ENCODE results near the gene LRRN4CL. TPM values are rescaled to one million over a fixed set of nuclear protein-coding genes. Genes with fewer than 3 reads are reported as not detected.

The LRRN4CL gene
- total and polyA plus RNA-seq, 2 of the 8 experiments (the other 6 are each of a cell fraction or from before 2014, with no cell fraction given): 0.05 to 0.26 TPM

GRCh38 chr11:62705413-62705812 lies 16.1 kb upstream of the LRRN4CL start:
- POLR2A ChIA-PET (ENCODE audit: partially characterized antibody): interaction anchor here (0.6 to 61.4 kb wide), 23 partner anchors 9 to 184 kb away, joined by 3 to 2041 read pairs (median 8); partner anchors contain the start of genes C11orf98, CSKMT, EEF1G and EML3

More at GRCh38 chr11:62705413-62705812, 16.1 kb upstream of the LRRN4CL start:
- Histone ChIP-seq H4K91ac (replicated peaks; ENCODE audit: insufficient read length, low read length) (no peak overlapping the region), H3K4me2 (ENCODE audit: insufficient read depth in 1 of 2, low read depth in 2 of 2, low read length in 2 of 2) (peak overlapping the region; percentile 93 to 99), H3K9ac (replicated peaks in 1 of 4; ENCODE audit: extremely low read depth in 1 of 4, low read depth in 3 of 4, low read length in 3 of 4) (peak overlapping the region in 3 of 4 experiments; percentile 74 to 88 (median 75); a peak in 5 of 7 replicates), H2BK15ac (ENCODE audit: low read length) (no peak overlapping the region), H4K20me1 (replicated peaks in 1 of 2; ENCODE audit: control insufficient read depth in 1 of 2, insufficient read depth in 2 of 2, low read length in 2 of 2) (no peaks in the 10 kb centered on the region), H4K8ac (ENCODE audit: extremely low read depth, insufficient read depth, low read length) (no peak overlapping the region), H3K9me3 (ENCODE audit: insufficient read depth in 2 of 2, low read depth in 1 of 2, low read length in 1 of 2) (no peaks in the 10 kb centered on the region), H3K4ac (replicated peaks; ENCODE audit: insufficient read length, low read depth, low read length) (no peak overlapping the region), H3K4me1 (replicated peaks in 1 of 4; ENCODE audit: control insufficient read depth in 3 of 4, insufficient read depth in 4 of 4, low read length in 3 of 4) (peaks cover 7 to 32% (median 18%) of the 10 kb centered on the region in 4 experiments), H3K27me3 (replicated peaks in 1 of 4; ENCODE audit: control insufficient read depth in 3 of 4, extremely low read depth in 1 of 4, insufficient read depth in 3 of 4, low read length in 3 of 4) (no peaks in the 10 kb centered on the region), H4K5ac (ENCODE audit: insufficient read length, low read depth, low read length) (no peak overlapping the region), H2BK12ac (ENCODE audit: low read depth, low read length) (no peak overlapping the region), H2BK120ac (replicated peaks; ENCODE audit: low read depth, low read length) (no peak overlapping the region), H3K23me2 (ENCODE audit: low read depth, low read length) (peaks cover 22% of the 10 kb centered on the region), H2BK5ac (ENCODE audit: low read depth, low read length) (peak overlapping the region; percentile 54; the same call in 1 of the 2 replicates), H3K36me3 (ENCODE audit: control insufficient read depth in 2 of 4, insufficient read depth in 4 of 4, low read length in 3 of 4) (peaks cover 0 to 13% (median 6%) of the 10 kb centered on the region in 4 experiments; a peak in 5 of 8 replicates), H2AFZ (ENCODE audit: low read length) (no peak overlapping the region), H3K56ac (replicated peaks; ENCODE audit: insufficient read length, low read depth, low read length) (no peak overlapping the region), H3K79me1 (ENCODE audit: low read depth, low read length) (no peaks in the 10 kb centered on the region; the same call in 1 of the 2 replicates), H3K79me2 (ENCODE audit: control insufficient read depth in 1 of 2, insufficient read depth in 2 of 2, low read length in 2 of 2) (peaks cover 0 to 7% of the 10 kb centered on the region in 2 experiments; a peak in 1 of 4 replicates), H3K18ac (ENCODE audit: extremely low read depth, low read length) (no peak overlapping the region), H3K27ac (ENCODE audit: low read depth, low read length) (peak overlapping the region; percentile 8; the same call in 1 of the 2 replicates), H2BK20ac (ENCODE audit: low read length) (no peak overlapping the region), H3K14ac (ENCODE audit: insufficient read length) (no peak overlapping the region), H3K4me3 (ENCODE audit: extremely low read depth in 1 of 4, insufficient read depth in 2 of 4, low read depth in 3 of 4, low read length in 4 of 4) (peak overlapping the region; percentile 64 to 83 (median 82)), H2AK5ac (ENCODE audit: low read depth, low read length) (peak overlapping the region; percentile 88; the same call in 1 of the 2 replicates), H3K23ac (ENCODE audit: insufficient read length) (no peak overlapping the region)
- CTCF ChIA-PET (ENCODE audit: partially characterized antibody): interaction anchor here (0.6 to 3.8 kb wide), 7 partner anchors 11 to 94 kb away, joined by 3 to 21 read pairs (median 3); partner anchors contain the start of genes LRRN4CL, ROM1 and UBXN1
- no peak for TF ChIP-seq SP1 (IDR thresholded peaks at IDR 0.05; ENCODE audit: low read depth, low read length)
- peak; percentile 6 for TF ChIP-seq KDM4A (IDR thresholded peaks at IDR 0.05; ENCODE audit: low read depth, low read length, severe bottlenecking)
- no peak for TF ChIP-seq SIRT6 (IDR thresholded peaks at IDR 0.05; ENCODE audit: low read length)
- no peak for TF ChIP-seq SIX5 (IDR thresholded peaks at IDR 0.05; ENCODE audit: low read depth, low read length)
- no peak for TF ChIP-seq FOSL1 (IDR thresholded peaks at IDR 0.05; ENCODE audit: insufficient read depth, low read depth, low read length)
- peak in 2 of 3 experiments; percentile 11 to 19; a peak in 2 of 4 replicates for TF ChIP-seq CTCF (IDR thresholded peaks at IDR 0.05; ENCODE audit: control extremely low read depth in 1 of 3, insufficient read depth in 1 of 3, low read depth in 1 of 3, low read length in 3 of 3)
- WGBS, 2 experiments (ENCODE audit: extremely low coverage in 1 of 2, insufficient coverage in 1 of 2, insufficient read length in 1 of 2, insufficient replicate concordance in 2 of 2, low coverage in 1 of 2, low lambda C conversion rate in 2 of 2, missing lambda C conversion rate in 1 of 2): 69% methylated on average over 7 of the region's 7 CpGs; no CpG with 5 or more reads in 1 of the 2 experiments
- FAIRE-seq (no peak), DNase-seq (ENCODE audit: low read depth in 1 of 2, low spot score in 2 of 2) (no peak)

Data from H1 (cell line).